ENCODE results near the gene VCAM1.

- TF ChIP-seq POLR2A (IDR thresholded peaks at IDR 0.05) (no peak), CTCF (IDR thresholded peaks at IDR 0.05) (no peak)
These were observed 33.2 kb downstream of the VCAM1 start for GRCh38 chr1:100752791-100753190.
